HCT116 (cell line): ENCODE results near the gene CCDC3. TPM values are rescaled to one million over a fixed set of nuclear protein-coding genes. Genes with fewer than 3 reads are reported as not detected.

Source experiments
- ATAC-seq: fragments of 200-7000 bp; cut with Tn5 transposase; 2 replicates; pipeline ENCODE4 v1.9.1; 2020; ENCODE audit warnings: mild to moderate bottlenecking, moderate library complexity
- BruUV-seq: library from RNA; stranded (reverse); fragments of 400-500 nt; replicated peaks from 2 replicates; lab custom pipeline; 2021; lab: Mats Ljungman, UMichigan
- CTCF ChIA-PET: fragments of 300-600 bp; sonication (Branson Sonifier 250); formaldehyde crosslinking; loops from one replicate; lab custom pipeline; 2021; ENCODE audit warnings: antibody characterized with exemption; lab: Charles Lee
- POLR2A ChIA-PET: fragments of 300-600, 350-600 bp; sonication (Branson Sonifier 250); formaldehyde crosslinking; loops from one replicate; lab custom pipeline; 2021; ENCODE audit warnings: antibody characterized with exemption; lab: Charles Lee
- RAD21 ChIA-PET, 2 experiments: fragments of 300-600 bp; sonication (Branson Sonifier 250); formaldehyde crosslinking; loops; one replicate each; lab custom pipeline; 2023; ENCODE audit warnings: low total read pairs in 2 of 2; ENCODE audit not compliant: uncharacterized antibody in 2 of 2, unreplicated experiment in 2 of 2, low non-redundant PET in 1 of 2; lab: Charles Lee
- DNase-seq: peaks from one replicate; pipeline ENCODE4 v3.0.0-alpha.2; 2010; ENCODE audit warnings: low read depth, low spot score
- H2AFZ ChIP-seq: fragments of 200-600 bp; shearing (Covaris generic), sonication (generic); 2 replicates; pipeline ENCODE4 v1.6.1; 2017; ENCODE audit warnings: low read depth, mixed run types, mixed read lengths, antibody characterized with exemption, low read length; ENCODE audit not compliant: poor library complexity, severe bottlenecking
- H3K27ac ChIP-seq: 2 replicates; pipeline ENCODE4 v1.5.1; 2012; ENCODE audit warnings: low read depth, low read length
- H3K27me3 ChIP-seq: fragments of 200-600 bp; sonication (generic); 2 replicates; pipeline ENCODE4 v1.6.1; 2016; ENCODE audit warnings: mixed run types, low read length, mixed read lengths; ENCODE audit not compliant: insufficient read depth
- H3K36me3 ChIP-seq, 2 experiments: fragments of 200-500 bp in 1 of 2; fragments of 200-600 bp in 1 of 2; sonication (Bioruptor generic) in 1 of 2; sonication (generic) in 1 of 2; 2 replicates each; pipeline versions ENCODE4 v1.5.1 to v1.6.1; 2014 to 2016; ENCODE audit warnings: low read length in 2 of 2, inconsistent platforms in 1 of 2, mixed read lengths in 1 of 2, mixed run types in 1 of 2; ENCODE audit not compliant: insufficient read depth in 2 of 2, control insufficient read depth in 1 of 2
- H3K4me1 ChIP-seq, 2 experiments: fragments of 200-600 bp in 1 of 2; sonication (generic) in 1 of 2; 2 replicates each; pipeline versions ENCODE4 v1.5.1 to v1.6.1; 2012 to 2017; ENCODE audit warnings: low read length in 2 of 2, inconsistent platforms in 1 of 2, mild to moderate bottlenecking in 1 of 2, mixed read lengths in 1 of 2, mixed run types in 1 of 2, moderate library complexity in 1 of 2; ENCODE audit not compliant: insufficient read depth in 2 of 2, control insufficient read depth in 1 of 2
- H3K4me2 ChIP-seq: fragments of 200-600 bp; sonication (generic); 2 replicates; pipeline ENCODE4 v1.6.1; 2017; ENCODE audit warnings: mixed run types, low read length, mixed read lengths
- H3K4me3 ChIP-seq, 2 experiments: fragments of 200-600 bp in 1 of 2; sonication (generic) in 1 of 2; replicated peaks in 1 of 2; 2 replicates each; pipeline ENCODE4 v1.5.1; 2011 to 2016; ENCODE audit warnings: low read length in 2 of 2, control low read depth in 1 of 2, low read depth in 1 of 2, mild to moderate bottlenecking in 1 of 2, mixed read lengths in 1 of 2, mixed run types in 1 of 2
- H3K79me2 ChIP-seq: fragments of 200-600 bp; sonication (generic); 2 replicates; pipeline ENCODE4 v1.6.1; 2017; ENCODE audit warnings: mild to moderate bottlenecking, mixed run types, low read length, moderate library complexity, mixed read lengths; ENCODE audit not compliant: insufficient read depth
- H3K9ac ChIP-seq: fragments of 200-600 bp; sonication (generic); 2 replicates; pipeline ENCODE4 v1.6.1; 2016; ENCODE audit warnings: low read length, mixed read lengths
- H3K9me2 ChIP-seq: fragments of 200-600 bp; sonication (generic), shearing (Covaris generic); 2 replicates; pipeline ENCODE4 v1.6.1; 2017; ENCODE audit warnings: mixed run types, mild to moderate bottlenecking, moderate library complexity; ENCODE audit not compliant: insufficient read depth
- H3K9me3 ChIP-seq, 2 experiments: fragments of 200-500 bp in 1 of 2; fragments of 200-600 bp in 1 of 2; sonication (Bioruptor generic) in 1 of 2; sonication (generic) in 1 of 2; 2 replicates each; pipeline ENCODE4 v1.6.1; 2014 to 2017; ENCODE audit warnings: low read length in 2 of 2, mixed read lengths in 2 of 2, inconsistent platforms in 1 of 2, low read depth in 1 of 2, mild to moderate bottlenecking in 1 of 2, mixed run types in 1 of 2, moderate library complexity in 1 of 2; ENCODE audit not compliant: control insufficient read depth in 1 of 2, insufficient read depth in 1 of 2
- H4K20me1 ChIP-seq: fragments of 200-600 bp; sonication (generic), shearing (Covaris generic); 2 replicates; pipeline ENCODE4 v1.6.1; 2017; ENCODE audit warnings: mixed run types, mild to moderate bottlenecking, moderate library complexity; ENCODE audit not compliant: insufficient read depth
- CBX3 ChIP-seq: IDR thresholded peaks from 2 replicates; pipeline ENCODE4 v1.6.1; 2012; ENCODE audit warnings: low read depth
- CEBPB ChIP-seq: IDR thresholded peaks from 2 replicates; pipeline ENCODE4 v1.6.1; 2012; ENCODE audit warnings: low read depth
- ELF1 ChIP-seq: IDR thresholded peaks from 2 replicates; pipeline ENCODE4 v1.6.1; 2012; ENCODE audit warnings: low read depth, borderline replicate concordance
- EZH2phosphoT487 ChIP-seq: fragments of 200-600 bp; IDR thresholded peaks from 2 replicates; pipeline ENCODE4 v1.6.1; 2018; ENCODE audit warnings: antibody characterized with exemption, borderline replicate concordance
- FOSL1 ChIP-seq: IDR thresholded peaks from 2 replicates; pipeline ENCODE4 v1.6.1; 2012; ENCODE audit warnings: low read depth
- JUND ChIP-seq: IDR thresholded peaks from 2 replicates; pipeline ENCODE4 v1.6.1; 2012
- POLR2A ChIP-seq: IDR thresholded peaks from 2 replicates; pipeline ENCODE4 v1.7.0; 2011; ENCODE audit warnings: borderline replicate concordance; ENCODE audit not compliant: insufficient read depth, insufficient read length; ENCODE audit errors: extremely low read depth
- SIN3A ChIP-seq: IDR thresholded peaks from 2 replicates; pipeline ENCODE4 v1.6.1; 2012; ENCODE audit warnings: low read depth
- SP1 ChIP-seq: IDR thresholded peaks from 2 replicates; pipeline ENCODE4 v1.6.1; 2012; ENCODE audit warnings: low read depth
- SRF ChIP-seq: IDR thresholded peaks from 2 replicates; pipeline ENCODE4 v1.6.1; 2012; ENCODE audit warnings: low read depth
- TCF7L2 ChIP-seq: IDR thresholded peaks from 2 replicates; pipeline ENCODE4 v1.7.0; 2011; ENCODE audit warnings: borderline replicate concordance, inconsistent platforms; ENCODE audit not compliant: insufficient read depth, insufficient read length; ENCODE audit errors: extremely low read depth
- YY1 ChIP-seq: IDR thresholded peaks from 2 replicates; pipeline ENCODE4 v1.6.1; 2011; ENCODE audit warnings: low read length, low read depth, moderate library complexity, mild to moderate bottlenecking; ENCODE audit not compliant: insufficient replicate concordance; ENCODE audit errors: extremely low read depth
- ZFX ChIP-seq: fragments of 450-650 bp; IDR thresholded peaks from 2 replicates; pipeline ENCODE4 v1.6.1; 2017
- ZNF274 ChIP-seq: fragments of 200-500 bp; sonication (Bioruptor generic); IDR thresholded peaks from 2 replicates; pipeline ENCODE4 v1.6.1; 2014; ENCODE audit warnings: mild to moderate bottlenecking, low read depth, low read length, inconsistent platforms
- intact Hi-C: fragments of 100-400 bp; cut with micrococcal nuclease; formaldehyde crosslinking; loops from 2 replicates; pipeline ENCODE4 v1.10.0; 2022
- total RNA-seq: library from RNA; stranded (reverse); gene quantifications from one replicate; pipeline ENCODE4 v1.2.1, GENCODE V29; 2021; ENCODE audit not compliant: unreplicated experiment
- TF ChIP-seq, protein P1 (sequence below), 3 experiments: fragments of 200-600 bp in 1 of 3; sonication (generic) in 1 of 3; IDR thresholded peaks in 2 of 3; conservative IDR thresholded peaks in 1 of 3; 2 replicates each; pipeline ENCODE4 v1.5.1; 2012 to 2017; ENCODE audit warnings: low read depth in 2 of 3, low read length in 2 of 3, antibody characterized with exemption in 1 of 3, borderline replicate concordance in 1 of 3, control low read depth in 1 of 3, mild to moderate bottlenecking in 1 of 3, mixed read lengths in 1 of 3, mixed run types in 1 of 3, moderate library complexity in 1 of 3; ENCODE audit not compliant: insufficient read depth in 1 of 3
- TF ChIP-seq, protein P2 (sequence below): IDR thresholded peaks from 2 replicates; pipeline ENCODE4 v1.6.1; 2011; ENCODE audit warnings: mild to moderate bottlenecking, low read length, moderate library complexity; ENCODE audit not compliant: insufficient replicate concordance; ENCODE audit errors: extremely low read depth
- TF ChIP-seq, protein P3 (sequence below): IDR thresholded peaks from 2 replicates; pipeline ENCODE4 v1.6.1; 2012

The CCDC3 gene
- total RNA-seq, 1 experiment from 2014 or later = 10.5 TPM

DNA sequence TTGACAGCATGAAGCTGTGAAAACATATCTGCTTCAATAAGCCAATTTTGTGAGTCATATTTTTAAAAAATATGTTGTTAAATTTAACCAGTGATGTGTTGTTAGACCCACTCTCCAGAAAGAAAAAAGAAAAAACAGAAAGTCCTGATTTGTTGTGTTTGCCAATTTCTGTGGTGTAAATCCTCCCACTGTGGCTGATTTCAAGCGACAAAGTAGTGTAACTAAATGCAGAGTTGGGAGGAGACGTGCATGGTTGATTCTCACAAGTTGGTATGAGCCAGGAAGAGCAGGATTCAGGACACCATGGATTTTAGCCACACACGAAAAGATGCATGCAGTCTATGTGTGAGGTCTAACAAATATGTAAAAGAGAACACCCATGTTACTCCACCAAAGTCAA, 139.1 kb downstream of the CCDC3 start (continued):
- TF ChIP-seq, protein P1, sequence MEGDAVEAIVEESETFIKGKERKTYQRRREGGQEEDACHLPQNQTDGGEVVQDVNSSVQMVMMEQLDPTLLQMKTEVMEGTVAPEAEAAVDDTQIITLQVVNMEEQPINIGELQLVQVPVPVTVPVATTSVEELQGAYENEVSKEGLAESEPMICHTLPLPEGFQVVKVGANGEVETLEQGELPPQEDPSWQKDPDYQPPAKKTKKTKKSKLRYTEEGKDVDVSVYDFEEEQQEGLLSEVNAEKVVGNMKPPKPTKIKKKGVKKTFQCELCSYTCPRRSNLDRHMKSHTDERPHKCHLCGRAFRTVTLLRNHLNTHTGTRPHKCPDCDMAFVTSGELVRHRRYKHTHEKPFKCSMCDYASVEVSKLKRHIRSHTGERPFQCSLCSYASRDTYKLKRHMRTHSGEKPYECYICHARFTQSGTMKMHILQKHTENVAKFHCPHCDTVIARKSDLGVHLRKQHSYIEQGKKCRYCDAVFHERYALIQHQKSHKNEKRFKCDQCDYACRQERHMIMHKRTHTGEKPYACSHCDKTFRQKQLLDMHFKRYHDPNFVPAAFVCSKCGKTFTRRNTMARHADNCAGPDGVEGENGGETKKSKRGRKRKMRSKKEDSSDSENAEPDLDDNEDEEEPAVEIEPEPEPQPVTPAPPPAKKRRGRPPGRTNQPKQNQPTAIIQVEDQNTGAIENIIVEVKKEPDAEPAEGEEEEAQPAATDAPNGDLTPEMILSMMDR (IDR thresholded peaks at IDR 0.05 in 2 of 3, conservative IDR thresholded peaks at IDR 0.05 in 1 of 3; ENCODE audit: borderline replicate concordance in 1 of 3, insufficient read depth in 1 of 3, low read depth in 2 of 3, low read length in 2 of 3) = no peak
- TF ChIP-seq POLR2A = no peak
- TF ChIP-seq JUND = no peak
- TF ChIP-seq TCF7L2 = no peak
- no peak for TF ChIP-seq SIN3A
- TF ChIP-seq CEBPB = no peak

DNA sequence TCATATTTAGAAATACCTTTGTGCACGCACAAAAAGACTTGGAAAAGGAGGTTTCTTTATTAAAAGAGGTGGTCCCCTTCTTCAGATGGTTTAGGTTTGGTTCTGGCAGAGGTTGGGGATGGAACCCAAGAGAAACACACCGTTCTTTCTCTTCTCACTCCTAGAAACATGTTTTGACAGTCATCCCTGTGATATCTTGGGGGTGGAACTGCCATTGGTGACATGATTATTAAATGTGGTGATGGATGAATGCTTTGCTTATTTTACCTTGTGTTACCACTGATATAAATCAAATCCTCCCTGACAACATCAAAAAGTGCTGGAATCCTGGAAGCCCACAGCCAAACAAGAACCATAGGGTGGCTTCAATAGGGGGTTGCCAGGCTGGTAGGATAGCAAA, 146.5 kb downstream of the CCDC3 start:
- POLR2A ChIA-PET = no interaction called here

More for the DNA sequence above, 146.5 kb downstream of the CCDC3 start:
- no TSS peak for BruUV-seq
- Histone ChIP-seq H3K4me2 (no peak overlapping the region), H3K27me3 (0 out of 2 replicates have a peak, but pooled peaks cover 4% of the 10 kb centered on the region), H3K9me3 (no peaks in the 10 kb centered on the region), H4K20me1 (no peaks in the 10 kb centered on the region), H3K4me3 (no peak overlapping the region), H3K9ac (no peak overlapping the region), H3K4me1 (peaks cover 0 to 4% of the 10 kb centered on the region in 2 experiments; a peak in 1 of 4 replicates), H3K79me2 (no peaks in the 10 kb centered on the region), H3K36me3 (no peaks in the 10 kb centered on the region), H3K9me2 (no peaks in the 10 kb centered on the region)
- CTCF ChIA-PET = no interaction called here
- no peak for ATAC-seq
- no peak for DNase-seq
- intact Hi-C loops = no loop called here
- TF ChIP-seq, protein P1 (IDR thresholded peaks at IDR 0.05 in 2 of 3, conservative IDR thresholded peaks at IDR 0.05 in 1 of 3; ENCODE audit: borderline replicate concordance in 1 of 3, insufficient read depth in 1 of 3, low read depth in 2 of 3, low read length in 2 of 3) = no peak
- TF ChIP-seq CBX3 (no peak), TCF7L2 (no peak), YY1 (no peak), SRF (no peak), ZFX (no peak), ZNF274 (no peak), SP1 (no peak), EZH2phosphoT487 (no peak), CEBPB (no peak), ELF1 (no peak), SIN3A (no peak), FOSL1 (no peak)
- TF ChIP-seq, protein P2, sequence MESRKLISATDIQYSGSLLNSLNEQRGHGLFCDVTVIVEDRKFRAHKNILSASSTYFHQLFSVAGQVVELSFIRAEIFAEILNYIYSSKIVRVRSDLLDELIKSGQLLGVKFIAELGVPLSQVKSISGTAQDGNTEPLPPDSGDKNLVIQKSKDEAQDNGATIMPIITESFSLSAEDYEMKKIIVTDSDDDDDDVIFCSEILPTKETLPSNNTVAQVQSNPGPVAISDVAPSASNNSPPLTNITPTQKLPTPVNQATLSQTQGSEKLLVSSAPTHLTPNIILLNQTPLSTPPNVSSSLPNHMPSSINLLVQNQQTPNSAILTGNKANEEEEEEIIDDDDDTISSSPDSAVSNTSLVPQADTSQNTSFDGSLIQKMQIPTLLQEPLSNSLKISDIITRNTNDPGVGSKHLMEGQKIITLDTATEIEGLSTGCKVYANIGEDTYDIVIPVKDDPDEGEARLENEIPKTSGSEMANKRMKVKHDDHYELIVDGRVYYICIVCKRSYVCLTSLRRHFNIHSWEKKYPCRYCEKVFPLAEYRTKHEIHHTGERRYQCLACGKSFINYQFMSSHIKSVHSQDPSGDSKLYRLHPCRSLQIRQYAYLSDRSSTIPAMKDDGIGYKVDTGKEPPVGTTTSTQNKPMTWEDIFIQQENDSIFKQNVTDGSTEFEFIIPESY = no peak
- TF ChIP-seq, protein P3, sequence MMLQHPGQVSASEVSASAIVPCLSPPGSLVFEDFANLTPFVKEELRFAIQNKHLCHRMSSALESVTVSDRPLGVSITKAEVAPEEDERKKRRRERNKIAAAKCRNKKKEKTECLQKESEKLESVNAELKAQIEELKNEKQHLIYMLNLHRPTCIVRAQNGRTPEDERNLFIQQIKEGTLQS = no peak
- TF ChIP-seq, all 23 proteins: peak for 0
- H3K27ac ChIP-seq = no peak overlapping the region
- RAD21 ChIA-PET = no interaction called here
- no peak overlapping the region for H2AFZ ChIP-seq
